Tibial nerve (tissue), 4 donors: Measurements from ENCODE around the gene FFAR1. TPM values are rescaled to one million over a fixed set of nuclear protein-coding genes. Genes with fewer than 3 reads are reported as not detected.

ENCODE experiments used
- DNase-seq, 2 donors: peaks; one replicate each; pipeline ENCODE4 v3.0.0-alpha.2; 2019; ENCODE audit warnings: low spot score in 2 of 2
- H3K27ac ChIP-seq, 4 donors: fragments of 200-600 bp; sonication (generic) in 3 of 4; one replicate each; pipeline ENCODE4 v1.5.1; 2017 to 2019; ENCODE audit warnings: mild to moderate bottlenecking in 1 of 4
- H3K27me3 ChIP-seq, 2 donors: fragments of 200-600 bp; sonication (generic) in 1 of 2; one replicate each; pipeline versions ENCODE4 v1.5.1 to v1.6.0; 2017 to 2019
- H3K36me3 ChIP-seq, 3 donors: fragments of 200-600 bp; sonication (generic); one replicate each; pipeline ENCODE4 v1.5.1; 2018 to 2019
- H3K4me1 ChIP-seq, 4 donors: fragments of 200-600 bp; sonication (generic) in 3 of 4; one replicate each; pipeline ENCODE4 v1.5.1; 2017 to 2019
- H3K4me3 ChIP-seq, 4 donors: fragments of 200-600 bp; sonication (generic) in 3 of 4; one replicate each; pipeline ENCODE4 v1.5.1; 2017 to 2019; ENCODE audit warnings: mild to moderate bottlenecking in 1 of 4, moderate library complexity in 1 of 4
- H3K9me3 ChIP-seq, 4 donors: fragments of 200-600 bp; sonication (generic) in 3 of 4; one replicate each; pipeline ENCODE4 v1.5.1; 2017 to 2019
- EP300 ChIP-seq, 2 donors: sonication (generic); formaldehyde crosslinking; IDR thresholded peaks; one replicate each; pipeline ENCODE4 v1.6.1; 2017; ENCODE audit warnings: antibody characterized with exemption in 2 of 2, mild to moderate bottlenecking in 1 of 2
- POLR2A ChIP-seq, 2 donors: fragments of 450-650 bp; IDR thresholded peaks; one replicate each; pipeline ENCODE4 v1.6.1; 2017; ENCODE audit warnings: antibody characterized with exemption in 2 of 2, mild to moderate bottlenecking in 2 of 2, moderate library complexity in 2 of 2
- WGBS, 2 donors: methylation state at CpG; one replicate each; pipeline ENCODE4 v1.1.5; 2018; 5-methylcytosine and 5-hydroxymethylcytosine counted together
- total RNA-seq, 4 donors: library from RNA; depleted of rRNA; stranded (reverse); fragments of >200 nt; gene quantifications; one replicate each; pipeline ENCODE4 v1.1.0, GENCODE V29; 2016
- TF ChIP-seq, protein P1 (sequence below), 5 experiments: fragments of 200-600 bp in 3 of 5; fragments of 450-650 bp in 2 of 5; sonication (generic) in 3 of 5; IDR thresholded peaks; one replicate each; pipeline ENCODE4 v1.5.1; 2016 to 2019; ENCODE audit warnings: antibody characterized with exemption in 5 of 5, mild to moderate bottlenecking in 3 of 5, moderate library complexity in 2 of 5

FFAR1 gene
- total RNA-seq, 4 donors from 2014 or later, result 0.59 TPM; not detected in 3

DNA sequence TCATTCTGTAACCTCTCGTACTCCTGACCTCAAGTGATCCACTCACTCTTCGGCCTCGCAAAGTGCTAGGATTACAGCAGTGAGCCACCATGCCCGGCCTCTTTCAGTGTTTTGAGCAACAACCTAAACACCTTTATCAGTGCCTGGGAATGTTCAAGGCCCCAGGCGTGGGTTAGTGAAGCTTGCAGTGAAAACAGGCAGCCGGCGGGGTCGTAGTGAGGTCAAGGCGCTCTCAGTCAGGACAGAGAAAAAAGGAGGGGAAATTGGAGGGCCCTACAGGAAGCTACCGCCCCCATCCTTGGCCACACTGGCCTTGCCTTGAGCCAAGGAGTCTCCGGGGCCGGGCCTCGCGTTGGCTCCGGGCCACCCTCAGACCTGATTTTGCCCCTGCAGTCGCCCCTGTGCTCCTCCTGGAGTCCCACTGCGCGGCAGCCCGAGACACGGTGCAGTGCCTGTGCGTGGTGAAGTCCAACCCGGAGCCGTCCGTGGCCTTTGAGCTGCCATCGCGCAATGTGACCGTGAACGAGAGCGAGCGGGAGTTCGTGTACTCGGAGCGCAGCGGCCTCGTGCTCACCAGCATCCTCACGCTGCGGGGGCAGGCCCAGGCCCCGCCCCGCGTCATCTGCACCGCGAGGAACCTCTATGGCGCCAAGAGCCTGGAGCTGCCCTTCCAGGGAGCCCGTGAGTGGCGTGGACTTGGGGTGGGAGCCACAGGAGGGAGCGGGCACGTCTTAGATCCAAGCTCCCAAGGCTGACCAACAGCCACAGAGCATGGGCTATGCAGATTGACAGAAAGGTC is 38.0 kb upstream of the FFAR1 start:
- no peaks in the 10 kb centered on the region for H3K27me3 ChIP-seq
- H3K27ac ChIP-seq, result peak overlapping the region in 2 of 4 donors; percentile 10 to 68
- H3K9me3 ChIP-seq, result no peaks in the 10 kb centered on the region
- TF ChIP-seq POLR2A (IDR thresholded peaks at IDR 0.05) (no peak), EP300 (IDR thresholded peaks at IDR 0.05) (no peak)
- TF ChIP-seq, protein P1, sequence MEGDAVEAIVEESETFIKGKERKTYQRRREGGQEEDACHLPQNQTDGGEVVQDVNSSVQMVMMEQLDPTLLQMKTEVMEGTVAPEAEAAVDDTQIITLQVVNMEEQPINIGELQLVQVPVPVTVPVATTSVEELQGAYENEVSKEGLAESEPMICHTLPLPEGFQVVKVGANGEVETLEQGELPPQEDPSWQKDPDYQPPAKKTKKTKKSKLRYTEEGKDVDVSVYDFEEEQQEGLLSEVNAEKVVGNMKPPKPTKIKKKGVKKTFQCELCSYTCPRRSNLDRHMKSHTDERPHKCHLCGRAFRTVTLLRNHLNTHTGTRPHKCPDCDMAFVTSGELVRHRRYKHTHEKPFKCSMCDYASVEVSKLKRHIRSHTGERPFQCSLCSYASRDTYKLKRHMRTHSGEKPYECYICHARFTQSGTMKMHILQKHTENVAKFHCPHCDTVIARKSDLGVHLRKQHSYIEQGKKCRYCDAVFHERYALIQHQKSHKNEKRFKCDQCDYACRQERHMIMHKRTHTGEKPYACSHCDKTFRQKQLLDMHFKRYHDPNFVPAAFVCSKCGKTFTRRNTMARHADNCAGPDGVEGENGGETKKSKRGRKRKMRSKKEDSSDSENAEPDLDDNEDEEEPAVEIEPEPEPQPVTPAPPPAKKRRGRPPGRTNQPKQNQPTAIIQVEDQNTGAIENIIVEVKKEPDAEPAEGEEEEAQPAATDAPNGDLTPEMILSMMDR (IDR thresholded peaks at IDR 0.05), result no peak
- peaks cover 0 to 9% (median 0%) of the 10 kb centered on the region in 3 donors for H3K36me3 ChIP-seq
- peaks cover 0 to 48% (median 5%) of the 10 kb centered on the region in 4 donors for H3K4me1 ChIP-seq
- WGBS, 2 donors, result 52 to 59% methylated on average over 17 to 47 of the region's 47 CpGs
- no peak for DNase-seq
- no peak overlapping the region for H3K4me3 ChIP-seq

GRCh38 chr19:35310331-35310730 is 37.4 kb upstream of the FFAR1 start:
- 74 to 82% methylated on average over 12 of the region's 12 CpGs for WGBS, 2 donors
- Histone ChIP-seq H3K9me3 (no peaks in the 10 kb centered on the region), H3K4me1 (peaks cover 0 to 48% (median 5%) of the 10 kb centered on the region in 4 donors), H3K36me3 (peaks cover 0 to 9% (median 0%) of the 10 kb centered on the region in 3 donors), H3K27me3 (no peaks in the 10 kb centered on the region), H3K4me3 (no peak overlapping the region), H3K27ac (peak overlapping the region in 2 of 4 donors; percentile 10 to 68)
- TF ChIP-seq EP300 (IDR thresholded peaks at IDR 0.05) (no peak), POLR2A (IDR thresholded peaks at IDR 0.05) (no peak)
- TF ChIP-seq, protein P1 (IDR thresholded peaks at IDR 0.05), result no peak
- no peak for DNase-seq

DNA sequence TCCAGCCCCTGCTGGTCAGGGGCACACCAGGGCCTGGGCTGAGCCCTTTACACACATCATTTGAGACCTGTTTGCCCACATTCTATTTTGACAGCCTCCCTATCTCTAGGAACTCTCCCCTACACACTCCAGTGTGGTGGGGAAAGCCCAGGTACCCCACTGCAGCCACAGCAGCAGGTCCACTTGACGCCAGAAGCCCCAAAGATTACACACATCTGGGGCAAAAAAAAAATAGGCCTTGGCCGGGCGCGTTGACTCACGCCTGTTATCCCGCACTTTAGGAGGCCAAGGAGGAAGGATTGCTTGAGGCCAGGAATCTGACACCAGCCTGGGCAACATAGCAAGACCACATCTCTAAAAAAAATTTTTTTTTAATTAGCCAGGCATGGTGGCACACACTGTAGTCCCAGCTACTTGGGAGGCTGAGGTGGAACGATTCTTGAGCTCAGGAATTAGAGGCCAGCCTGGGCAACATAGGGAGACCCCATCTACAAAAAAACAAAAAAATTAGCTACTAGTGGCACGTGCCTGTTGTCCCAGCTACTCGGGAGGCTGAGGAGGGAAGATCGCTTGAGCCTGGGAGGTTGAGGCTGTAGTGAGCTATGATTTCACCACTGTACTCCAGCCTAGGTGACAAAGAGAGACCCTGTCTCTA is 36.8 kb upstream of the FFAR1 start:
- no peak for TF ChIP-seq POLR2A (IDR thresholded peaks at IDR 0.05)
- TF ChIP-seq EP300 (IDR thresholded peaks at IDR 0.05), result no peak
- TF ChIP-seq, protein P1 (IDR thresholded peaks at IDR 0.05), result no peak
- no peak for DNase-seq
- Histone ChIP-seq H3K36me3 (peaks cover 0 to 9% (median 0%) of the 10 kb centered on the region in 3 donors), H3K27ac (peak overlapping the region in 2 of 4 donors; percentile 10 to 68), H3K4me3 (no peak overlapping the region), H3K27me3 (no peaks in the 10 kb centered on the region), H3K4me1 (peaks cover 0 to 48% (median 5%) of the 10 kb centered on the region in 4 donors), H3K9me3 (no peaks in the 10 kb centered on the region)
- WGBS, 2 donors, result 93 to 94% methylated on average over 10 of the region's 10 CpGs

- TF ChIP-seq, protein P1 (IDR thresholded peaks at IDR 0.05), result no peak
- TF ChIP-seq POLR2A (IDR thresholded peaks at IDR 0.05), result no peak
- TF ChIP-seq EP300 (IDR thresholded peaks at IDR 0.05), result no peak
- DNase-seq, result no peak
- no peaks in the 10 kb centered on the region for H3K27me3 ChIP-seq
- H3K4me1 ChIP-seq, result peaks cover 0 to 44% (median 1%) of the 10 kb centered on the region in 4 donors
- 74 to 77% methylated on average over 14 to 15 of the region's 21 CpGs for WGBS, 2 donors
- H3K4me3 ChIP-seq, result no peak overlapping the region
- no peak overlapping the region for H3K27ac ChIP-seq
- H3K9me3 ChIP-seq, result no peaks in the 10 kb centered on the region
- peaks cover 0 to 9% (median 0%) of the 10 kb centered on the region in 3 donors for H3K36me3 ChIP-seq
These were observed 35.6 kb upstream of the FFAR1 start for GRCh38 chr19:35311901-35312665.
